Measurements from ENCODE around the gene VPS51.

Gene VPS51

DNA sequence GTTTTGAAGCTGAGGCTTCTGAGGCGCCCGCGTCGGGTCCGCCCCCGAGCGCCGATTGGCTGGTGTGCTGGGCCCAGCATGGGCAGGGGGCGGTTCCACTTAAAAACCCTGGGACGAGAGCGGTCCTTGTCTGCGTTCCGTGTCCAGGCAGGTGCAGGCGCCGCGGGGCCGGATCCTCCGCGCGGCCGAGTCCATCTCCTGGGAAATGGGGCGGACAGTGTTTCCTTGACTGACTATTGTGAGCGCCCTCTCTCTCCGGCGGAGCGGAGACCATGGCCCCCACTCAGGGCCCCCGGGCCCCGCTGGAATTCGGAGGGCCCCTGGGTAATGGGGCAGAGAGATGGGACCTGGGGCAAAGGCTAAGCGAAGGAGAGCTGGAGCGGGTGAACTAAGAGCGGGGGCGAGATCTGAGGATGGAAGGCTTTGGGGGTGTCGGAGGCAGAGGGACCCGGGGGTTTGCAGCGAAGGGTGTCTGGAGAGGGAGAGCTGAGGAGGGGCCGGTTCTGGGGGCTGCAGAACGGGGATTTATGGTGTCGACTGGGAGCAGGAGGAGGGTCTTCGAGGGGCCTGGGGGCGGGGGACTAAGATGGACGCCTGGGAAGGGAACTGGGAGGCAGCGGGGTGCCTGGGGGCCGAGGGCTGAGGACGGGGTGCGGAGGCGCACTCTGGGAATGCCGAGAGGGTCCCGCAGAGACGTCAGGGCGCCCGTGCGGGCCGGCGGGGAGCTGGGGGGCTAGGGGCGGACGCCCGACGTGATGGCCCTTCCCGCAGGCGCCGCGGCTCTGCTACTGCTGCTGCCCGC, 15.9 kb downstream of the VPS51 start, which contains the start of gene TM7SF2:
Gene TM7SF2 (plus strand): TSS at position 129 of the 802 bp plus-strand sequence. CDS start 144 bp downstream, at position 273.
- Histone ChIP-seq H3K9me3 (ENCODE audit: control insufficient read depth in 5 of 5, low read length in 5 of 5) (no peaks in the 10 kb centered on the region), H3K36me3 (ENCODE audit: control insufficient read depth in 5 of 5, insufficient read depth in 5 of 5, low read length in 5 of 5) (peaks cover 0 to 46% (median 42%) of the 10 kb centered on the region in 5 donors), H3K9ac (ENCODE audit: low read length in 5 of 5) (peak within 1 kb of the TSS in 4 of 5 donors; percentile 70 to 81 (median 72)), H3K27me3 (ENCODE audit: control insufficient read depth in 5 of 5, insufficient read depth in 4 of 5, low read length in 5 of 5) (no peaks in the 10 kb centered on the region), H3K4me3 (ENCODE audit: low read depth in 1 of 5, low read length in 5 of 5) (peak within 1 kb of the TSS; percentile 58 to 74 (median 71)), H3K4me1 (ENCODE audit: control insufficient read depth in 5 of 5, insufficient read depth in 5 of 5, low read length in 5 of 5) (peaks cover 1 to 62% (median 43%) of the 10 kb centered on the region in 5 donors), H3K27ac (ENCODE audit: low read depth, low read length) (no peak within 1 kb of the TSS)

DNA sequence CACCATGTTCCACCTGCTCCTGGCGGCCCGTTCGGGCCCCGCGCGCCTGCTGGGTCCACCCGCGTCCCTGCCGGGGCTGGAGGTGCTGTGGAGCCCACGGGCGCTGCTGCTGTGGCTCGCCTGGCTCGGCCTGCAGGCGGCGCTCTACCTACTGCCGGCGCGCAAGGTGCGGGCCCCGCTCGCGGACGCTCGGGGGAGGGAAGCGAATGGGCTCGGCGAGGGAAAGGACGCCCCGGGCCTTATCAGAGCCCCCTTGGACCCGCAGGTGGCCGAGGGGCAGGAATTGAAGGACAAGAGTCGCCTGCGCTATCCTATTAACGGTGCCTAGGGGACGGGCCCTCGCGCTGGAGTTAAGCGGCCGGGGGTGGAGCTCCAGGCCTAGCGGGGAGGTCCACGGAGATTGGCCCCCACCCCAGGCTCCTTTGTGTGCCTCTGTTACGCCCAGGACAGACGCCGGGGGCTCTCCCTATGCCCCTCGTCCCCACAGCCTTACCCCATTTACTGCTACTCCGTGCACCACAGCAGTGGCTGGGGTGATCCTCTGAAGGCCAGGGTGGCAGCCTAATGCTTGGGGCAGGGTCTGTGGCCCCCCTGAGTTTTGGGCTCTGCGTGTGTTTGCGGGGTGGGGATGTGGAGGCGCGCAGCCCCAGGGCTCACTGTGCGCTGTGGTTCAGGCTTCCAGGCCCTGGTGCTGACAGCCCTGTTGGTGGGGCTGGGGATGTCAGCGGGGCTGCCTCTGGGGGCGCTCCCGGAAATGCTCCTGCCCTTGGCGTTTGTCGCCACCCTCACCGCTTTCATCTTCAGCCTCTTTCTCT, 16.7 kb downstream of the VPS51 start:
- H3K36me3 ChIP-seq (ENCODE audit: control insufficient read depth in 5 of 5, insufficient read depth in 5 of 5, low read length in 5 of 5): peaks cover 0 to 43% (median 38%) of the 10 kb centered on the region in 5 donors
- H3K9me3 ChIP-seq (ENCODE audit: control insufficient read depth in 5 of 5, low read length in 5 of 5): no peaks in the 10 kb centered on the region
- peaks cover 2 to 67% (median 47%) of the 10 kb centered on the region in 5 donors for H3K4me1 ChIP-seq (ENCODE audit: control insufficient read depth in 5 of 5, insufficient read depth in 5 of 5, low read length in 5 of 5)
- H3K27me3 ChIP-seq (ENCODE audit: control insufficient read depth in 5 of 5, insufficient read depth in 4 of 5, low read length in 5 of 5): no peaks in the 10 kb centered on the region
- H3K9ac ChIP-seq (ENCODE audit: low read length in 5 of 5): peak overlapping the region in 4 of 5 donors; percentile 70 to 81 (median 72)
- H3K27ac ChIP-seq (ENCODE audit: low read depth, low read length): no peak overlapping the region
- H3K4me3 ChIP-seq (ENCODE audit: low read depth in 1 of 5, low read length in 5 of 5): peak overlapping the region; percentile 33 to 74 (median 63)

- peak overlapping the region in 2 of 5 donors; percentile 74 to 81 for H3K9ac ChIP-seq (ENCODE audit: low read length in 5 of 5)
- H3K9me3 ChIP-seq (ENCODE audit: control insufficient read depth in 5 of 5, low read length in 5 of 5): no peaks in the 10 kb centered on the region
- H3K4me1 ChIP-seq (ENCODE audit: control insufficient read depth in 5 of 5, insufficient read depth in 5 of 5, low read length in 5 of 5): peaks cover 4 to 67% (median 49%) of the 10 kb centered on the region in 5 donors
- H3K27ac ChIP-seq (ENCODE audit: low read depth, low read length): no peak overlapping the region
- H3K36me3 ChIP-seq (ENCODE audit: control insufficient read depth in 5 of 5, insufficient read depth in 5 of 5, low read length in 5 of 5): peaks cover 0 to 37% (median 32%) of the 10 kb centered on the region in 5 donors
- H3K4me3 ChIP-seq (ENCODE audit: low read depth in 1 of 5, low read length in 5 of 5): peak overlapping the region in 3 of 5 donors; percentile 58 to 74 (median 71)
- no peaks in the 10 kb centered on the region for H3K27me3 ChIP-seq (ENCODE audit: control insufficient read depth in 5 of 5, insufficient read depth in 4 of 5, low read length in 5 of 5)
Measured at GRCh38 chr11:65113361-65113756, 17.3 kb downstream of the VPS51 start.

- Histone ChIP-seq H3K9me3 (ENCODE audit: control insufficient read depth in 5 of 5, low read length in 5 of 5) (no peaks in the 10 kb centered on the region), H3K27ac (ENCODE audit: low read depth, low read length) (no peak overlapping the region), H3K36me3 (ENCODE audit: control insufficient read depth in 5 of 5, insufficient read depth in 5 of 5, low read length in 5 of 5) (peaks cover 0 to 34% (median 28%) of the 10 kb centered on the region in 5 donors), H3K4me3 (ENCODE audit: low read depth in 1 of 5, low read length in 5 of 5) (no peak overlapping the region), H3K9ac (ENCODE audit: low read length in 5 of 5) (no peak overlapping the region), H3K4me1 (ENCODE audit: control insufficient read depth in 5 of 5, insufficient read depth in 5 of 5, low read length in 5 of 5) (peaks cover 4 to 67% (median 49%) of the 10 kb centered on the region in 5 donors), H3K27me3 (ENCODE audit: control insufficient read depth in 5 of 5, insufficient read depth in 4 of 5, low read length in 5 of 5) (no peaks in the 10 kb centered on the region)
Measured at GRCh38 chr11:65113839-65114238, 17.8 kb downstream of the VPS51 start.

DNA sequence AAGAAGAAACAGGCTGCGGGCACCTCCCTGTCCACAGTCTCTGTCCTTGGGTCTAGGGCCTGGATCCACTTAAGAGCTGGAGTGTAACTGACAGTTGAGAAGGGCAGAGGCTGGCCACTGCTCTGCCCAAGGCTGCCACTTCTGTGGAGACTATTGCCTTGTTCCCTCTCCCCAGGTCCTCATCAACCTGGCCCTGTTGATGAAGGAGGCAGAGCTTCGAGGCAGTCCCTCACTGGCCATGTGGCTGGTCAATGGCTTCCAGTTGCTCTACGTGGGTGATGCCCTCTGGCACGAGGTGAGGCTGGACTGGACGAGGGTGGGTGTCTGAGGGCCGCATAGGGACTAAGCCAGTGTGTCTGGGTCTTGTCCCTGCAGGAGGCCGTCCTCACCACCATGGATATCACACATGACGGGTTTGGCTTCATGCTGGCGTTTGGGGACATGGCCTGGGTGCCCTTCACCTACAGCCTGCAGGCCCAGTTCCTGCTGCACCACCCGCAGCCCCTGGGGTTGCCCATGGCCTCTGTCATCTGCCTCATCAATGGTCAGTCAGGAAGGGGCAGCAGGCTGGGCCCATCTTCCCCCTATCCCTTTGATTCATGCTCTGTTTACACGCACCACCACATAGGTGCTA, 18.6 kb downstream of the VPS51 start:
- peaks cover 4 to 67% (median 49%) of the 10 kb centered on the region in 5 donors for H3K4me1 ChIP-seq (ENCODE audit: control insufficient read depth in 5 of 5, insufficient read depth in 5 of 5, low read length in 5 of 5)
- H3K9ac ChIP-seq (ENCODE audit: low read length in 5 of 5): no peak overlapping the region
- peaks cover 0 to 34% (median 21%) of the 10 kb centered on the region in 5 donors for H3K36me3 ChIP-seq (ENCODE audit: control insufficient read depth in 5 of 5, insufficient read depth in 5 of 5, low read length in 5 of 5)
- H3K9me3 ChIP-seq (ENCODE audit: control insufficient read depth in 5 of 5, low read length in 5 of 5): no peaks in the 10 kb centered on the region
- H3K27me3 ChIP-seq (ENCODE audit: control insufficient read depth in 5 of 5, insufficient read depth in 4 of 5, low read length in 5 of 5): no peaks in the 10 kb centered on the region
- H3K4me3 ChIP-seq (ENCODE audit: low read depth in 1 of 5, low read length in 5 of 5): no peak overlapping the region
- H3K27ac ChIP-seq (ENCODE audit: low read depth, low read length): no peak overlapping the region

GRCh38 chr11:65115361-65116082, 19.5 kb downstream of the VPS51 start:
- no peaks in the 10 kb centered on the region for H3K9me3 ChIP-seq (ENCODE audit: control insufficient read depth in 5 of 5, low read length in 5 of 5)
- peaks cover 0 to 39% (median 26%) of the 10 kb centered on the region in 5 donors for H3K36me3 ChIP-seq (ENCODE audit: control insufficient read depth in 5 of 5, insufficient read depth in 5 of 5, low read length in 5 of 5)
- peaks cover 4 to 62% (median 49%) of the 10 kb centered on the region in 5 donors for H3K4me1 ChIP-seq (ENCODE audit: control insufficient read depth in 5 of 5, insufficient read depth in 5 of 5, low read length in 5 of 5)
- no peak overlapping the region for H3K4me3 ChIP-seq (ENCODE audit: low read depth in 1 of 5, low read length in 5 of 5)
- H3K9ac ChIP-seq (ENCODE audit: low read length in 5 of 5): no peak overlapping the region
- H3K27ac ChIP-seq (ENCODE audit: low read depth, low read length): no peak overlapping the region
- H3K27me3 ChIP-seq (ENCODE audit: control insufficient read depth in 5 of 5, insufficient read depth in 4 of 5, low read length in 5 of 5): no peaks in the 10 kb centered on the region

DNA sequence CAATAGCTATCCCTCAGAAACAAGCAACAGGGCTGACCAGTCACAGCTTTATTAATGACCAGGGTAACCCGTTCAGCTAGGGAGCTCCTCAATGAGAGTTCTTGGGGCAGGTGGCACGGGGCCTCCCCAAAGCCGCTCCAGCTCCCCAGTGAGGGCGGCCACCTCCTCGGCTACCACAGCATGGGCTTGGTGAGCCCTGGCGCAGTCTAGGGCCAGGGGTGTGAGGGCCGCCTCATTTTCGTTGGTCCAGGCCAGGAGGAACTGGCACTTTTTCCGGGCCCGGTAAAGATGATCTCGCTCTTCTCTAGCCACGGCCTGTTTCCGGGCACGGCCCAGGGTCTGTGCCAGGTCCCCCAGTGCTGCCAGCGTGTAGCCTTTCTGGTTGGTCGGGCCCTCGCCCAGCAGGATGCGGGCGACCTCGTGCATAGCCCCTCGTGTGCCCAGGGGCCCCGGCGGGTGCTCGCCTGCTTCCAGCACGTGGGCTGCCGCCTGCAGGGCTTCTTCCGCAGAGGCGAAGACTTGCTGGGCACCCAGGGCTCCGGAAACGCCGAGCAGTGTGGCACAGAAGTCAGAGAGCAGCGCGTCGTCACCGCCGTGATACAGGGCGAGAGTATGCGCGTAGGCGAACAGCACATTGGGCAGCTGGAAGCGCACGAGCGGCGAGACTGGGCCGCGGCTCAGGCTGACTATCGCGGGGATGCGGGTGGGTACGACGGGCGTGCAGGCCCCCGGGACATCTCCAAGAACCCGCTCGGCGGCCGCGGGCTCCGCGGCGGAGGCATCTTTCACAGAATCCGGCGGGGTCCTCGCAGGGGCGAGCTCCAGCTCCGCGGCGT, 20.6 kb downstream of the VPS51 start:
- peaks cover 0 to 43% (median 31%) of the 10 kb centered on the region in 5 donors for H3K36me3 ChIP-seq (ENCODE audit: control insufficient read depth in 5 of 5, insufficient read depth in 5 of 5, low read length in 5 of 5)

GRCh38 chr11:65117206-65118096, 21.4 kb downstream of the VPS51 start, which contains the start of gene ZNHIT2:
ZNHIT2 (minus strand) TSS chr11:65117701; CDS start chr11:65117653, 48 bp downstream.
- peaks cover 6 to 58% (median 45%) of the 10 kb centered on the region in 5 donors for H3K4me1 ChIP-seq (ENCODE audit: control insufficient read depth in 5 of 5, insufficient read depth in 5 of 5, low read length in 5 of 5)
- no peaks in the 10 kb centered on the region for H3K27me3 ChIP-seq (ENCODE audit: control insufficient read depth in 5 of 5, insufficient read depth in 4 of 5, low read length in 5 of 5)
- H3K9ac ChIP-seq (ENCODE audit: low read length in 5 of 5): peak within 1 kb of the TSS in 4 of 5 donors; percentile 84 to 92 (median 90)
- peak within 1 kb of the TSS; percentile 86 for H3K27ac ChIP-seq (ENCODE audit: low read depth, low read length)
- H3K36me3 ChIP-seq (ENCODE audit: control insufficient read depth in 5 of 5, insufficient read depth in 5 of 5, low read length in 5 of 5): peaks cover 0 to 43% (median 31%) of the 10 kb centered on the region in 5 donors
- peak within 1 kb of the TSS in 4 of 5 donors; percentile 79 to 95 (median 92) for H3K4me3 ChIP-seq (ENCODE audit: low read depth in 1 of 5, low read length in 5 of 5)
- H3K9me3 ChIP-seq (ENCODE audit: control insufficient read depth in 5 of 5, low read length in 5 of 5): no peaks in the 10 kb centered on the region

More for the DNA sequence above, 20.6 kb downstream of the VPS51 start:
- Histone ChIP-seq H3K9ac (ENCODE audit: low read length in 5 of 5) (peak overlapping the region in 4 of 5 donors; percentile 84 to 92 (median 90)), H3K27ac (ENCODE audit: low read depth, low read length) (peak overlapping the region; percentile 86), H3K9me3 (ENCODE audit: control insufficient read depth in 5 of 5, low read length in 5 of 5) (no peaks in the 10 kb centered on the region), H3K4me1 (ENCODE audit: control insufficient read depth in 5 of 5, insufficient read depth in 5 of 5, low read length in 5 of 5) (peaks cover 6 to 62% (median 48%) of the 10 kb centered on the region in 5 donors), H3K27me3 (ENCODE audit: control insufficient read depth in 5 of 5, insufficient read depth in 4 of 5, low read length in 5 of 5) (no peaks in the 10 kb centered on the region), H3K4me3 (ENCODE audit: low read depth in 1 of 5, low read length in 5 of 5) (peak overlapping the region in 4 of 5 donors; percentile 79 to 95 (median 92))

Data from subcutaneous abdominal adipose tissue (tissue), 5 donors.